NB4 (cell line): ENCODE measurements around the gene TMCC3.

Experiments
- CTCF ChIP-seq: IDR thresholded peaks from one replicate; pipeline ENCODE4 v1.5.1; 2012; ENCODE audit warnings: low read depth, low read length
- MAX ChIP-seq: IDR thresholded peaks from 2 replicates; pipeline ENCODE4 v1.6.1; 2011; ENCODE audit warnings: low read depth, low read length
- MYC ChIP-seq: IDR thresholded peaks from 2 replicates; pipeline ENCODE4 v1.6.1; 2011; ENCODE audit warnings: low read depth, low read length
- POLR2A ChIP-seq: IDR thresholded peaks from 2 replicates; pipeline ENCODE4 v1.6.1; 2011; ENCODE audit warnings: mild to moderate bottlenecking; ENCODE audit not compliant: insufficient read length; ENCODE audit errors: extremely low read depth

GRCh38 chr12:94676922-94677321, 26.6 kb upstream of the TMCC3 start:
- TF ChIP-seq CTCF (no peak), POLR2A (no peak), MYC (no peak), MAX (no peak)
